ENCODE measurements around the gene CCR6.
"Not testable (repeated sequence)": the region's sequence is repeated elsewhere in the genome, so short reads cannot be mapped to it uniquely, and the experiment has no call there.

CCR6 gene

DNA sequence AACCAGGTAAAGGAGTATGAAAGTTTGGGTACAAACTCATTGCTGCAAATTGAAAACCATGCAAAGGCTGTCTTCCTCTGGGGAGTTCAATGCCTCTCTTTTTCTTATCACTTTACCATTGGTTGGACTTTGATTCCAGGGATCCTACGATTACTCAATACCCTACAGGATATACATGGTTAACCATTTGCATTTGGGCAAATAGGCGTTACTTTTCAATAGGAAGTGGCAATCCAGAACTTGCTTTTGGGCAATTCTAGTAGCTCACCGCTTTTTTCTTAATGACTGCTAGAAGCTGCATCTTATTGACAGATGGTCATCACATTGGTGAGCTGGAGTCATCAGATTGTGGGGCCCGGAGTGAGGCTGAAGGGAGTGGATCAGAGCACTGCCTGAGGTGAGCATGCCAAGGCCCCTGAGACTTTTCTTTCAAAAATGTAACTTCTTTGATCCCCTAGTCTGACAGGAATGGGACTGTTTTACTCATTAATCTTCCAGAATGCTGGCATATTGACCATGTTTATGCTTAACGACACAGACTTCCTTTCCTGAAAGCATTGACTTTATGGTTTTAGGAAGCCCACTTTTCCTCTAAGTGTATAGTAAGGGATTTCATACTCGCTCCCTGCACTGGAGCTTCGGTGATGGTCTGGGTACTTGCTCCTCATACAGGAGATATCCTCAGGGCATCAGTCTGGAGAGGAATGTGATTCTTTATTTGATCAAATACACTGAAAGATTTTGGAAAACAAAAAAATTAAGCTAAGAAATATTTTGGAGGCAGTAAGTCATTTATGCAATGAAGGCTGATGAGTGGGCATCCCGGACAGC is at the start of gene CCR6:
Gene CCR6, plus strand, starts transcription at position 270 of the 831 bp plus-strand sequence. CDS start 13,039 bp downstream, outside the sequence.
- DNase-seq, result no peak

DNA sequence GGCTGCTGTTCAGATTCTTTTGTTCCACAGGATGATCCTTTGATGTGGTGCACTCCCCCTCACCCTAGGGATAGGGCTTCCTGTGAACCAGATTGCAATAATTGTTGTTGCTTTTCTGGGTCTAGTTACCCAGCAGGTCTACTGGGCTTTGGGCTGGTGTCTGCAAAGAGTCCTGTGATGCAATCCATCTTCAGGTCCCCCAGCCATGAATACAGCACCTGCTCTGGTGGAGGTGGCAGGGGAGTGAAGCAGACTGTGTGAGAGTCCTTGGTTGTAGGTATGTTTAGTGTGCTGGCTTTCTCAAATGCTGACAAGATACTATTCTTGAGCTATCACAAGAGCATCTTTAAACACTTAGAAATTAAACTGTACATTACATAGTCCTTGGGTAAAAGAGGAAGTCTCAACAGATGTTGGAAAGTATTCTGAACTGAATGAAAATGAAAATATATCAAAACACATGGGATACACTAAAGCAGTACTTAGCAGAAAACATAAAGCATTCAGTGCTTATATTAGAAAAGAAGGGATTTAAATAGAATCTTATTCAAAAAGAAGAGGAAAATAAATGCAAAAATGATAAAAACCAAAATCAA is 49.1 kb upstream of the CCR6 start:
- no peak for DNase-seq

DNA sequence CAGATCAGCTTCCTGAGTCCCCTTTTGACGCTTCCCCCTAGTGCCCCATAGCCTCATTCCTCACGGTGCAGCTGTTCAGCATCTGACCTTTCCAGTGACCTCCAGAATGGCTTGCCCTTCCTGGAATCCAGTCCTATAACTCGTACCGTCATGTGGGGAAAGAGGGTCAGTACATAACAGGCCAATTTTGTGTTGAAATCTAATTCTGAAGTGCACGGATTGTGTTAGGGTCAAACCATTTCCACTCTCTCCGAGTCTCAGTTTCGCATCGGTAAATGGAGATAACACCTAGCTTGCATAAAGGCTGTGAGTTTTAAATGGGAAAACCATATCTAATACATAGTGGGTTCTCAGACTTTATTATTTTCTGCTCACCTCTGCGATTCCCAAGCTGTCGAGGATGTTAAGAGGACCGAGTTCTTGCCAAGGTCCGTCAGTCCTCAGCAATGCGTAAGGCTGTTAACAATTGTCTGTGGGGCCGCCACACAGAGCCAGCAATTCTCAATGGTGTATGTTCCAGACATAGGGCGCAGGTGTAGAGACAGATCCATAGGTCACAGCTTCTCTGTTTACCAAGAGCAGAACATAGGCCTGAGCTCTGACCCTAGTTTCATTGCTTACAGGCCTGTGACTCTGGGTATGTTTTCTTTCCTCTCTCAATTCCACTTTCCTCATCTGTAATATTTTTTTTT is 45.5 kb upstream of the CCR6 start:
- DNase-seq, result no peak

GRCh38 chr6:167078745-167079144 is 44.2 kb upstream of the CCR6 start:
- no peak for DNase-seq

GRCh38 chr6:167079853-167080297 is 43.0 kb upstream of the CCR6 start:
- no peak for DNase-seq

GRCh38 chr6:167087857-167088354 is 35.0 kb upstream of the CCR6 start:
- no peak for DNase-seq

GRCh38 chr6:167088741-167089140 is 34.2 kb upstream of the CCR6 start:
- not testable (repeated sequence) for DNase-seq

DNA sequence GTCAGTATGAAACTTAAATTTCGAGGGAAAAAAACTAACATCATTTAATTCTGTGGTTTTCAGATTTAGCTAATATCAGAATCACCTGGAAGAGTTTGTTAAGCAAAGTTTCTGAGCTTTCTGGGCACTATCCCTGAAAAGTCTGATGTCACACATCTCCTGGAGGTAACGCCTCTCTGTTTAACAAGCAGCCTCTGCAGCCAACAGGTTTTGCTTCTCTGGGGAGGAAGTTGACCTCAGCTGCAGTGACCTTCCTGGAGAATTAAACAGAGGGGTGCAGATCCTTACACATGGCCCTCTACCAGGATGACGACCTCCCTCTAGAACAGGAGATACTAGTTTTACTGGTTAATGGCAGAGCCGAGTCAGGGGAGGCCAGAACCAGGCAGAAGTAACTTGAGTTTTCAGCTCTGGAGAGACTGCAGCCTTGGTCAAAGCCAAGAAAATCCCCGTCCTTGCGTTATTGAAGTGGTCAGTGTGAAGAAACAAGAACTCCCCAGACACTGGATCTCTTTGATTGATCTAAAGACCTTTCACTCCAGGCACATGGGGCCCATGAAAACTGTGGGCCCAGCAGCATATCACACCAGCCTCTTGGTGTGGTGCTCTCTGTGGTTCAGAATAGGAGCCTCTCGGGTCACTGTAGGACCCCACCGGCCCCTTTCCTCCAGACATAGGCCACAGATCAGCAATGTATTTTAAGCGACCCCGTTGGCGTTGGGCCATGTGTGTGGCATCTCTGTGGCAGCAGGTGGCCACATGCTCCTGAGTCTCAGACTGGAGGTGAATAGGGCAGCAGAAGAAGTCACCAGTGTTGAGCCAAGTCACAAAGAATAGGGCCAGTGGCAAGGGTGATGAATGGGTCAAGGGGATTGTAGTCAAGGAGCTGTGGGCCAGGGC is 33.4 kb upstream of the CCR6 start:
- no peak for DNase-seq

DNA sequence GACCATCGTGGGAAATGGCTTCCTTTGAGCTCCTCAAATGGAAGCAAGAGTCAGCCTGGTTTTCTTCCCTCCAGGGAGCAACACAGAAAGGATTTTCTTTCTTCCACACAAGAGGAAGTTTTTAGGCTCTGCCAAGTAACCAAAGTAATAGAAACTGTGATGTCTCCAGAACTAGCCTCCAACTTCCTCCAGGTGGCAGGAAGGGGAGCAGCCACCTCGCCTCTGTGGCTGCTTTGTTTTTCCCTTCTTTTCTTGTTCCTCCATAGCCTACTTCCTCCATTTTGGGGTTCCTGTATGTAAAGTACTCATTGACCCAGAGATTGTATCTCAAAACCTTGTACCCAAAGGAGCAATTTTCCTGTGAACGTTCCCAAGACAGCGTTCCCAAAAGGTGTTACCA is 32.7 kb upstream of the CCR6 start:
- no peak for DNase-seq

DNA sequence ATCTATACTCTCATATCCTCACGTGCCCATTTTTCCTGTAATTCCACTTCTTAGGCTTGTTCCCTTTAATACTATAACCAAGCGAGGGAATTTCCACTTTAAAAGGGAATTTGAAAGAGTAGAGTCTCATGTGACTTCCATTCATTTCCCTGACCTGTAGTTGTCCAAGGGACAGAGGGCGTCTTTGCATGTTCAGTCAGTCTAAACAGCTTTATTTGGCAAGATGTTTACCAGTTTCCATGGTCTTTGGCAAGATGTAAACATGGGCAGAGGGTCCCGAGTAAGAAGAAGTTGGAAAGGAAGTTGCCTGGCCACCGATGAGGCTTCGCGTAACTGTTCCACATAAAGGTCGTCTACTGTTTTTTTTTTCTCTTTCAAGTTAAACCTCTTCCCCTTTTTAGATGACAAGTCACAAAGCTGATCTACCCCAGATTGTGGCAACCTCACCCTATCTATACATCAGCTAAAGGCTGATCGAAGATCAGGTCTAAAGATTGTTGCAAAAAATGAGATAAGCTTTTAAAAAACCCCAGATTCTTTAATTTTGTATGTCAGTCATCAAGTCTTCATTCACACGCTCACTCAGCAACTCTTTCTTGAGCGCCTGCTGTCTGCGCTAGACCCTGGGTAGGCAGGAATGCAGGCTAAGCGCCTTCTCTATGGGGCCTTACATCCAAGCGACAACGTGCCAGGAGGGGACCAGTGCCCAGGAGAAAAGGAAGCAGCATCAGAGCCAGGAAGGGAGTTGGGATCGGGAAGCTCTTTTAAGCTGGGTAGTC is 31.7 kb upstream of the CCR6 start:
- DNase-seq, result no peak

DNA sequence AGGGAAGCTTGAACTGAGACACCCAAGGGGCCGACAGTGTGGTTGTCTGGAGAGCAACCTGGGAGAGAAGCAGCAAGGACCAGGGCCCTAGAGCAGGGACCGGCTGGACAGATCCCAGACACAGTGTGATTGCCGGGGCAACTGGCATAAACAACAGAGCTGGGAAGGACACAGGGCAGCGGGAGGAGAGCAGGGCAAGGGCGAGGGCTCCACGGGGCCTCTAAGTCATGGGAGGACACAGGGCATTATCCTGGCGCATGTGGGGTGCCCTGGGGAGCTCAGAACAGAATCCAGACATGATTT is 31.1 kb upstream of the CCR6 start:
- no peak for DNase-seq

DNA sequence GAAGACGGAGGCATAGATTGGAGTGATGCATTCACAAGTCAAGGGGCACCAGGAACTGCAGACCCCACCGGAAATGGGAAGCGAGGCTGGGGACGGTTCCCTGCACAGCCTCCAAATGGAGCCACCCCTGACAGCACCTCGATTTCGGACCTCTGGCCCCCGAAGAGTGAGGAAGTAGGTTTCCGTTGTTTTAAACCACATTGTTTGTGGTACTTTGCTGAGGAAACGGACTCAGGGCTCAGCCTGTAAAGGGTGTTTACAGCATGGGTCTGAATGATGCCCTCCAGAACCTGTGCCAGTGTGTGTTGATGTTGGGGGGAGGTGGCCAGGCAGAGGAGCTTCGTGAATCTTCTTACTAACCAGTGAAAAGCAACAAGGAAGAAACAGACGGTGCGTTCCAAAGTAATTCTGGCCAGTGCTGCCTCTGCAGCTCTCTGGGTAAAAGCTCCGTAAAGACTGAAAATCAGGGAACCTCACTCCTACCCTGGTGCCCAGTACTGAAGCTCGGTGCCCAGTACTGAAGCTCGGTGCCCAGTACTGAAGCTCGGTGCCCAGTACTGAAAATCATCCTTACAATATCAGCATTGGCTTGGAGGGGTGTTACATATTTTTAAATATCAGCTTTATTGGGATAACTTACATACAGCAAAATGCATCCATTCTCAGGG is 30.1 kb upstream of the CCR6 start:
- DNase-seq, result no peak

GRCh38 chr6:167093406-167093921 is 29.4 kb upstream of the CCR6 start:
- no peak for DNase-seq

DNA sequence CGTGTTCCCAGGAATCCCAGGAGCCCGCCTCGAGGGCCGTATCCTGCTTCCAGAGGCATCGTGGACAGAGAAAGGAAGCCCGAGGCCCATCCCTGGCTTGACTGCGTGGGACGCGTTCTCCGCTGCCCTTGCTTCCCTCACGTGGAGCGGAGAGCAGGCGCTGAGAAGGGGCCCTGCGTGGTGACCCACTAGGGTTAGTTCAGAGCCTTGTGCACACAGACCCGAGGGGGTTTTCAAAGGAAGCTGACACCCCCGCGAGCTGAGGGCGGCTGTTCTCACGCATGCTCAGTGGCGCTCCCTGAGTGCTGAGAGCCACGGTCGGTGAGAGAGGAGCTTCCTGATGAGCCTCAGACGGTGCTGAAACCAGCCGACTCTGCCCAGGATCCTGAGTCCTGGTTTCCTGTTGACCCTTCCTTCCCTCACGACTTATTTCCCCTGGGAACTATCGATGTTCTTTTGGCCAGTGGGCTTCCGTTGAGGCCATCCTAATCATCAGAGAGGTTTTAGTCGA is 28.9 kb upstream of the CCR6 start:
- DNase-seq, result peak; percentile 50

- DNase-seq, result no peak
Measured at GRCh38 chr6:167094436-167094819, 28.5 kb upstream of the CCR6 start.

- DNase-seq, result no peak
Measured at GRCh38 chr6:167094820-167095637, 27.9 kb upstream of the CCR6 start.

GRCh38 chr6:167095888-167096287 is 27.0 kb upstream of the CCR6 start:
- DNase-seq, result no peak

DNA sequence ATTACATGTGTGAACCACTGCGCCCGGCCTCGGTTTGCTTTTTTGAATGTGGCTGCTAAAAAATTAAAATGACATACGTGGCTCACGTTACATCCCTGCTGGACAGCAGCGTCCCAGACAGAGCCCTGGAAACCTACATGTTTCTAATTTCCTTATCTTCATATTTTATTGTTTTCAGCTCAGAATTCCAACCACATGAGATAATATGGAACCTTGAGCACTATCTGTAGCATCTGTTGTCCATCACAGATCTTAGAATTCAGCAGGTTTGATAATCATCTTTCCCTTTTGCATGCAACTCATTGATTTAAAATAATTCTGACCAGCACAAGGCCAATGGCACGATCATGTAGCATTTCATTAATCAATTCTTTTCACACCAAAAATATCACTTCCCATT is 25.9 kb upstream of the CCR6 start:
- DNase-seq, result no peak

- DNase-seq, result no peak
Measured at GRCh38 chr6:167097770-167098169, 25.1 kb upstream of the CCR6 start.

- no peak for DNase-seq
Measured at GRCh38 chr6:167098825-167099225, 24.1 kb upstream of the CCR6 start.

All from activated CD4-positive, alpha-beta T cell treated with anti-CD3 and anti-CD28 coated beads for 1 hour (primary cell).